ENCODE data around the gene BLOC1S4.
"Not testable (repeated sequence)": the region's sequence is repeated elsewhere in the genome, so short reads cannot be mapped to it uniquely, and the experiment has no call there.

Gene BLOC1S4

DNA sequence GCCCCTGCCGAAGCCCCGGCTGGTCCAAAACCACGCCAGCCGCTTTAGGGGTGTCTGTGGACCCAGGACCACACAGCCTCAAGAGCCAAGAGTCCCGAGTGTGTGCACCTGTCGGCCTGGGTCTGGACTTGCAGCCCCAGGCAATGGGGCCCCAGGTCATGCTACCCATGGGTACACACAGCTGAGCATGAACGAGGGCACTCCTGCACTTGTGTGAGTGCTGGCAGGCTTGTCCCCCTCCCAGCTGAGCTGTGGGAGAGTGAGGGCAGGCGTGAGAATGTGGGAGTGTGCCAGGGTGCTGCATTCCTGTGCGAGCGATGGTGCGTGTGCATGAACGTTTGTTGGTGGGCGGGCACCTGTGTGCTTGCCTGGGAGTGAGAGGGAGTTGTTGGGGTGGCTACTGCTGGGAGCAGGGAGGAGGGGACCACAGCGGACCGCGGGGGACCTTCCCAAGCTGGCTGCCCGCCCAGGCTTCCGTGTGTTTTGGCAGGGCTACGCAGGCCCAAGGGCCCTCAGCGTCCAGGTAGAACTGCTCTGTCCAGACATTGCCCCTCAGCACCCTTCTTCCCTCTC, 30.8 kb downstream of the BLOC1S4 start:
- DNase-seq = no peak

DNA sequence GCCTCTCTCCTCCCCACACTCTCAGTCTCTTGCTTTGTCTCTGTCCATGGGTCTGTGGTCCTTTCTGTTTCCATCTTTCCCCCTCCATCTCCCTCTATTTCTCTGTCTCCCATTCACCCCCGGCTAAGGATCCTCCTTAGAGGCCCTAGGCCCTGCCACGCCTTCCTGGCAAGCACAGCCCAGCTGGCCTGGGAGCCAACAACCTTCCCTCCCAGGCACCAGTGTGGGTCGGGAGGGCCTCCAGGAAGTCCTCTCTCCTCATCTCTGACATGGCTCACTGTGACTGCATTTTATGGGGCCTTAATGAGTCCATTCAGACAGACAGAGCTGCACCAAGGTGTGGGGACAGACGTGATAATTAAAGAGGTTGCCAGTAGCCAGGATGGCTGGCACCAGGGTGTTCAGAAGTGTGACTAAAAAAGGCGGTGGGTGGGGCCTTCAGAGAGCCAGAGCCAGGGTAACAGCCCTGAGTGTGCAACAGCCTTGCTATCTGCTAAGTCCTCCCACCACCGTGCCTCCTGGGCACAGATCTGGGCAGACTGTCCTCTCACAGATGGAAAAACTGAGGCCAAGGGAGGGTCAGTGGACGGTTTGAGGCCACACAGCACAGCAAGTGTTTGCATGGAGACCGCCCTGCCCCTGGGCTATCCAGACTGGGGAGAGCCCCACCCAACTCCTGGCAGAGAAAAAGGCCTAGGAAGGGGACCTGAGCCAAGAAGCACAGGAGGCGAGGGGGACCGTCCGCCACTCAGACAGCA, 31.5 kb downstream of the BLOC1S4 start:
- DNase-seq = no peak

DNA sequence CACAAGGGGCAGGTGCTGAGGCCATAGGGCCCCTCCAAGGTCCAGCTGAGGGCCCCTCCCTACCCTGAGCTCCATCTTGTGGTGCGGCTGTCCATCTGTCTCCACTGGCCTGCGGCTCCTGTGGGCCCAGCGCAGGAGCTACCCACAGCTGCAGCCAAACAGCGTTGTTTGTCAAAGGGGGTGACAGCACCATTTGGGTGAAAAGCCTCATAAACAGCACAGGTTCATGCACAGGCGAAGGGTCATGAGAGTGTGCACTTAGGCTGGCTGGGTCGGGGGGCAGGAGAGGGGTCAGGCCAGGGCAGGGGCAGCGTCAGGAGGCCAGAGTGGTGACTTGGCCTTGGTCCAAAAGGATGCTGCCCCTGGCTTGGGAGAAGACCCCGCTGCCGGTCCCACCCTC, 32.3 kb downstream of the BLOC1S4 start:
- DNase-seq = no peak

DNA sequence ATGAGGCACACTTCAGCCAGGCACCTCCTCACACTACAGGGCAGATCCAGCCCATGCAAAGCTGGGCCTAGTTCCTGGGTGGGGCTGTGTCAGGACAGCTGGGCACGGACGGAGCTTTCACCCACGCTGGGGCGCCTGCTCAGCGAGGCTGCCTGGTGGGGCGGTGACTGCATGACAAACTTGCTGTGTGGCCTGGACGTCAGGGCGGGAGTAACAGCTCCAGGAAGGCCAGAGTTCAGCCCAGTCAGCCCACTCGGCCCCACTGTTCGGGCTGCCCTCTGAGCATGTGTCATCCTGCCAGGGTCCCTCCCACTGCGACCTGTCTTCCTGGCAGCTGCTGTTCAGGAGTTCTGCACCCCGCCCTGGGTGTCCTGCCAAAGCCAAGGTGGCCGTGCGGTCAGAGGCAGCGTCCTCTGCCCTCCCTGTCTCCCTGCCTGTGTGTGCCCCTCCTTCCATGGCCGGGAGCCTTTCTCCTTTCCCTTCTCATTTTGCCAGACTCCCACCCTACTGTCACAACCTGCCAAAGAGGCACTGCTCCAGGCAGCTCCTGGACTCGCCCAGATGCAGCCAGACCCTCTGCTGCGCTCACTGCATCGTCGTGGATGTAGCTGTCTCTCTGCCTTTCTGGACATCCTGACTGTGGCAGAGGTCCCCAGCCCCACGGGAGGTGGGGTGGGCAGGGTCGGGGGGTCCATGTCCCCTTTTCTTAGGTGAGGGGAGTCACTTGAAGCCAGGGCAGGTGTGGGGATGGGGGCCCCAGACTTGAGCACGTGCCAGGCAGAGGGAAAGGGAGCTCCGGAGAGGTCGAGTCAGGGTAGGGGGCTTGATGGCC, 33.6 kb downstream of the BLOC1S4 start:
- DNase-seq = no peak

DNA sequence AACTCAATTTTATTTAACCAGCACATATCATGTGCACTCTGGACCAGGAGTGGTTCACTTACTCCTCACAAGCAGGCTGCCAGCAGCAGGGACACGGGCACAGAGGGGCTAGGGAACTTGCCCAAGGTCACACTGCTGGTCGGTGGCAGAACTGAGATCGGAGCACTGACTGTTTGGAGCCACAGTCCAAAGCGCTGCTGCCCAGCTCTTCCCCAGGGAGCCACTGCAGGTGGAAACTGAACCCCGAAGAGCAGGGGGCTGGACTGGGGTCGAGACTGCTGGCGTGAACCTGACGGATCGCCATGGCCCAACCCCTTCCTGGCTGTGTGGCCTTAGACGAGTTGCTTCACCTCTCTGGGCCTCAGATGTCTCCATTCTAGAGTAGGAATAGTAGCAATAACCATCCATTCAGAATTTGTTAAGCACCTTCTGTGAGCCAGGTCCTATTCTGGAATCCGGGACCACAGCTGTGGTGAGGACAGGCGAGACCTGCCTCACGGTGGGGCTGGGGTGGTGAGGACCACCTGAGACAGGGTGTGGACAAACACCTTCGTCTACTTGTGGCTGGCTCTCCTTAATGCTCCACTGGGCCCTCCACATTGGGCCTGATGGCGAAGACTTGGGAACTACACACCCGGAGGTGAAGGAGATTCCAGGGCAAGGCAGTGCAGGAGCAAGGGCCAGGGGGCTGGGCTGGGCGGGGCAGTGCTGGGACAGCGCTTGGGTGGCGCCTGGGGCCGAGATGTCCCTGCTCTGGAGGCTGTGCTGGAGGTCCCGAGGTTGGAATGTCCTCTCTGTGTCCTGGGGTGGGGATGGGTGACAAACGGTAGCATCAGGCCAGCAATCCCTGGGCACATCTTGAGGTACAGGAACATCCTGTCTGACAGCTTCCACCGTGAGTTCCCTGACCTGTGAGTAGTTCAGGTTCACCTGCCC, 34.6 kb downstream of the BLOC1S4 start:
- no peak for DNase-seq

DNA sequence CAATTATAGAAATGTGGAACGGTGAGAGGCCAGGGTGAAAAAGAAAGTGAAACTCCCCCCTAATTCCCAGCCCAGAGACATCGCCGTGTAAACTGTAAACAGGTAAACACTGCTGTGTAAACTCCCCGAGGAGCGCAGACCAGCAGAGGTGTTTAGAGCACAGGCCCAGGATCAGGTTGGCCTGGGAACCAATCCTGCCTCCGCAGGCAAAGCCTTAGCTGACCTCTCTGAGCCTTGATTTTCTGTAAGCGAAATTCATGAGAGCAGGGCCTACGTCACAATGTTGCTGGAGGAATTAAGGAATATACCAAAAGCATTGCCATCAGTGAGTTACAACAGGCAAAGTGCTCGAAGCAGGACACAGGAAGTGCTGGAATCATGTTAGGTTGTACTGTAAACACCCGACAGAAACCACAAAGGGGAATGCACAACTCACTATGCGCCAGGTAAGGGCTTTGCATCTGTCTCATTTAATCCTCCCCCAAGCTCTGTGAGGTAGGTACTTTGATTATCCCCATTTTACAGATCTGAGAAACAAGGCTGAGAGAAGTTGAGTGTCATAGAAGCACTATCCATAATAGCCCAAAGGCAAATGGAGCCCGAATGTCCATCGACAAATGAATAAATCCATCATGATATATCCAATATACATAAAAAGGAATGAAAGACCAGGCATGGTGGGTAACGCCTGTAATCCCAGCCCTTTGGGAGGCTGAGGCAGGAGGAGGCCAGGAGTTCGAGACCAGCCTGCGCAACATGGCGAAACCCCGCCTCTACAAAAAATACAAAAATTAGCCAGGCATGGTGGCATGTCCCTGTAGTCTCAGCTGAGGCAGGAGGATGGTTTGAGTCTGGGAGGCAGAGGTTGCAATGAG, 35.9 kb downstream of the BLOC1S4 start:
- DNase-seq = no peak

DNA sequence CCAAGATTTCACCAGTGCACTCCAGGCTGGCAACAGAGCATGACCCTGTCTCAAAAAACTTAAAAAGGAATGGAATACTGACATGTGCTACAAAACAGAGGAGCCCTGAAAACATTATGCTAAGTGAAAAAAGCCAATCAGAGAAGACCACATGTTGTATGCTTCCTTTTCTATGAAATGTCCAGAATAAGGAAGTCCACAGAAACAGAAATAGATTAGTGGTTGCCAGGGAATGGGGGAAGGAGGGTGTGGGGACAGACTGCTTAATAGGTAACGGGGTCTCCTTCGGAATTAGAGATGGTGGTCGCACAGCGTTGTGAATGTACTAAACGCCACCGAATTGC, 36.5 kb downstream of the BLOC1S4 start:
- no peak for DNase-seq

DNA sequence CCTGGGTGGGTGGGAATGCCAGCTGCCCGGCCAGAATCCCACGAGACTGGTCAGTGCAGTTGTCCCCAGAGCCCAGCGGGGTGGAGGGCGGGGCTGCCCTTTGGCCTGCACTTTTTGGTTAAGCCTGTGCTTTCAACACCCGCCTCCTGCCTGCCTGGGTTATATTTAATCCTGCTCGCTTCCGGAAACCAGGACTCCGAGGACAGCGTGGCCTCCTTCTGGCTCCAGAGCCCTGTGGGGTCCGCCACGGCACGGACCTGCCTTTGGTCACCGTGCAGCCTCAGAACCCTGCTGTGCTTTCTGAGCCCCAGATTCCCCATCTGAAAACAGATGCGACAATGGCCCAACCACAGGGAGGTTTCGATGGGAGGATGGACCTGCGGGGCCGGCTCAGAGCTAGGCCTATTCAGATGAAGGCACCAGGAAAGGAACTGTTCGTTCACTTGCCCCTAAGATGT, 37.2 kb downstream of the BLOC1S4 start:
- DNase-seq = no peak

DNA sequence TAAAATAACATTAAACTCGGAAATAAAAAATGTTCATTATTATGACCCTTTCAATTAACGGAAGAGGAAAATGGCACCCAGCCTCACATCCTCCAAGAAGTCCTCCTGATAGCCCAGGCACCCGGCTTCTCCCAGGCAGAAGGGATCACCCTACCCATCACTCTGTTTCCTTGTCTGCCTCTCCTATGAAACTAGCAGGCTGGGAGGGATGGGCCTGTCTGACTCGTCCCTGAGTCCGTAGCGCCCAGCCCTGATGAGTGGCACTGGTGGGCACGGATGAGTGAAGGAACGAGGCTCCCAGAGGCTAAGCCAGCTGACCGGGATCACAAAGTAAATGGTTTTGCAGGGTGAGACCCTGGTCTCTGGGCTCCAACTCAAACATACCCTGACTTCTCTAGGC, 37.9 kb downstream of the BLOC1S4 start:
- no peak for DNase-seq

DNA sequence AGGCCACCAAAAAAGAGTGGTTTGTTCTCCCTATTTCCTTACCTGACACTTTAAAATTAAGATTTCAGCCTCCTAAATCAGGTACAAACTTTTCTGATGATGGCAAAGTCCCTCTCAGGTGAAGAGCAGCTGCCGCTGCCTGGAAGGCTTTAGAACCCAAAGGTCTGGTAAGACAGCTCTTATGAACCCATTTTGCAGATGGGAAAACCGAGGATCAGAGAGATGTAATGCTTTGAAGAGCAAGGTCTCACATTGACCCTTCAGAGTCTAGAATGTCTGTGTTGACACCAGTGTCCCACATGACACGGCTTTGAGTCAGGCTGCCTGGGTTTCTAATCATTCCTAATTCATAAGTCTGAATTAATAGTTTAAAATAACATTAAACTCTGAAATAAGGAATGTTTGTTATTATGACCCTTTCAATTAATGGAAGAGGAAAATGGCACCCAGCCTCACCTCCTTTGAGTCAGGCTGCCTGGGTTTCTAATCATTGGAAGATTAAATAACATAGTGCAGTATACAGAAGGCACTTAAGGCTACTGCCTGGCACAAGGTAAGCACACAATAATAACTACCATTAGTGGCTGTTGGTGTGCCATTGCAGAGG, 38.6 kb downstream of the BLOC1S4 start:
- no peak for DNase-seq

DNA sequence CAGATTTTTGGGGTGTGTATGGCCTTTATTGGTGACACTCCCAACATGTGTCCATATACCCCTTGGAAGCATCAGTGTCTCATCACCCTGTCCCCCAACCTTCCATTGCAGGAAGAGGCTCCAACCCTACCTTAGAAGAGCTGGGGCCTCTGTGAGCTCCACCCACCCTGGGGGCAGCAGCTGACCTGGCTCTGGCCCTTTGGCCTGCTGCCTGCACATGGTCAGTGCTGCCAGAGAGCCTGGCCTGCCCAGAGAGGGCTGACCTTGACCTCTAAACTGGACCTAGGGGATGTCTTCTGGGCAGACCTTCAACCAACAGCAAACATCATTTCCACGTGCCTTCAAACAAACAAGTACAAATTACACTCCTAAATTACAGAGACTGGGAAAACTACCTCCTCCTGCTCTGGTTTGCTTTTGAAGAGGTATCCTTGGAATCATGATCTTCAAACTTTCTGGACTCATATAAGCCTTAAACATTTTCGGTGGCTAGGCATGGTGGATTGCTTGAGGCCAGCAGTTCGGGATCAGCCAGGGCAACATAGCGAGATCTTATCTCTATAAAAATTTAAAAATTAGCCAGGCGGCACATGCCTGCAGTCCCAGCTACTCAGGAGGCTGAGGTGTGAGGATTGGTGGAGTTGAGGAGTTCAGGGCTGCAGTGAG, 39.2 kb downstream of the BLOC1S4 start:
- DNase-seq = no peak

DNA sequence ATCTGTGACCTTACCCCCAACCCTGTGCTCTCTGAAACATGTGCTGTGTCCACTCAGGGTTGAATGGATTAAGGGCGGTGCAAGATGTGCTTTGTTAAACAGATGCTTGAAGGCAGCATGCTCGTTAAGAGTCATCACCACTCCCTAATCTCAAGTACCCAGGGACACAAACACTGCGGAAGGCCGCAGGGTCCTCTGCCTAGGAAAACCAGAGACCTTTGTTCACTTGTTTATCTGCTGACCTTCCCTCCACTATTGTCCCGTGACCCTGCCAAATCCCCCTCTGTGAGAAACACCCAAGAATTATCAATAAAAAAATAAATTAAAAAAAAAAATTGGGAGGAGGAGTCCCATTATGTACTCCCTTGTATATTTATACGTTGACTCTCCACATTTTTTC, 40.4 kb downstream of the BLOC1S4 start:
- not testable (repeated sequence) for DNase-seq

DNA sequence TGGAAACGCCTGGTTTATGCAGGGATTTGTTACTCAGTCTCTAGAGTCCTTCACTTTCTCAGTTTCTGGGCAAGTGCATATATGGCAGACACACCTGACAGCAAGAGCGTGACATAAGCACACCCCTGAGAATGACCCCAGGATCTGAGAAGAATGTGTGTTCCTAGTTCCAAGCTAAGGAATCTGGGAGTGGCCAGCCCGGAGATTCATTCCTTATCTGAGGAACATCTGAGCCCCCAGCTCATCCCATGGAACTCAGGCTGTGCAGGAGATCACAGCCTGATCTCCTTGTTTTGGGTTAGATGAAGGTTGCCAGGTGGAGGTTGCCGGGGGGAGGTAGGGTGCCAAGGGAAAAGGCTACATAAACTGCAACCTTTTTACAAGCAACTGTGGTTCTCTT, 42.8 kb downstream of the BLOC1S4 start:
- DNase-seq = no peak

DNA sequence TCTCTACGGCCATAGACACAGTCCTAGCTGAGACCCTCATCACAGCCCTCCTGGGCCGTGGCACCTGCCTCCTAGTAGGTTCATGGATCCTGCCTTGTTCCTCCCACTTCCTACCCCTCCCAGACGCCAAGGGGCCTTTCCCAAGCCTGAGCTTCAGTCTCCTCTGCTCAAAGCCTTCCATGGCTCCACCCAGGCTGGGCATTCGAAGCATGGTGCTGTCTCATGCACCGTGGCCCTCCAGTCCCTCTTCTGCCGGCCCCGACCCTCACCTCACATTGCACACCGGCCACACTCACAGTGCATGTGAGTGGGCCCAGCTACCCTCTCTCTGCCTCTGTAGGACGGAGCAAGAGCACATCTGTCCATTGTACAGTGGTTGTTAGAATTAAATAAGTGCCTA, 44.9 kb downstream of the BLOC1S4 start:
- DNase-seq = no peak

DNA sequence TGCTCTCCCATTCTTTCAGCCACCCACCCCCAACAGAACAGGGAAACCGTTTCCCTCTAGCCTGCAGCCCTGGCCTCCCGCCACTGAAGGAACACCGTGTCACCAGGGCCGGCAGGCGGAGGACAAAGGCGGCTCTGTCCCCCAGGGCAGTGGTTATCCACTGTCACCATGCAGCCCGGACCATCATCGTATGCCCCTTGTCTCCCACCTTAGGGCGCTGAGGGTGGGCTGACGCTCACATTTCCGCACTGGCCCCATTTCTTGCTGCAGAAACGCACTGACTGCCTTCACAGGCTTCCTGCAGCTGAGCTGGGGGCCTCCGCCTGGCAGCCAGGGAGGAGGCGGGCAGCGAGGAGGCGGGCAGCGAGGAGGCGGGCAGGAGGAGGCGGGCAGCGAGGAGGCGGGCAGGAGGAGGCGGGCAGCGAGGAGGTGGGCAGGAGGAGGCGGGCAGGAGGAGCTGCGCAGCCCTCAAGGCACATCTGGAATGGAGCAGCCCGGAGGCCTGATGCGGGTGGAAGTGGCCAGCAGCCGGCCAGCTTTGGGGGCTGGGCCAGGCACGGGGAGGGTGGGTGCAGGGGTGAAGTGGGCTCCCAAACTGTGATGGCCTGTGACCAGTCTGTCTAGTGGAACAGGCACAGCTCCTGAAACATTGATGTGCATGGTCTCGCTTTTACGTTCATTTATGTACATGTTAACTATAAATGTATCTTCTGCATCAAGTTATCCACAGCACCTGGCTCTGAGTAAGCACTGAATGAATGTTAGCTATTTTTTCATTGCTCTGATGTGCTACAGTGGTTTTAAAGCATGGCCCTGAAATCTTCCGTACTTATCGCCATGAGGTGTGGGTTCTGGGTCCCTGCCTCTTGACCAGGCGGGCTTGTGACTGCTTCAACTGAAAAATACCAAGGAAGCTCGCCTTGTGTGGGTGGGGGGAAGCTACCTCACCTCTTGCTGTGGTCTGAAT, 46.0 kb downstream of the BLOC1S4 start:
- no peak for DNase-seq

DNA sequence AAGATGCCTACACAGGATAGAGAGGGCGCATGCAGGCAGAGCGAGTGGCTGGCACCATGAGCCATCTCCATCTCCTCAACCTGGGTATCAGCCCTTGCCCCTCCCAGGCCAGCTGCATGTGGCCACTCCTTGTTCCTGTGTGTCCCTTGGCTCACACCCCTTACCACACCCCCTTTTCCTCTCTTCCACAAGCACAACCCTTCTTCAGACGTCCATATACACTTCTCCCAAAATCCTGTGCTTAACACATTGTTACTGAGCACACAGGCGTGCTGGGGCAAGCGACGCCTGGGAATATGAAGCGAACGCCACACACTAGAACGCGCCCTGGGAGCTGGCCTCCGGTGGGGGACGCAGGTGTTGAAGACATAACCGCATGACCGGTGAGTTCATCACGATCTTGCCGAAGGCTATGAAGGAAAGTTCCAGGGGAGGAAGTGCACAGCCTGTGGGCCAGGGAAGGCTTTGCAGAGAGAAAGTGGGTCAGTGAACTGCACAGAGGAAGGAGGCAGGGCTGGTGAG, 47.4 kb downstream of the BLOC1S4 start:
- no peak for DNase-seq

DNA sequence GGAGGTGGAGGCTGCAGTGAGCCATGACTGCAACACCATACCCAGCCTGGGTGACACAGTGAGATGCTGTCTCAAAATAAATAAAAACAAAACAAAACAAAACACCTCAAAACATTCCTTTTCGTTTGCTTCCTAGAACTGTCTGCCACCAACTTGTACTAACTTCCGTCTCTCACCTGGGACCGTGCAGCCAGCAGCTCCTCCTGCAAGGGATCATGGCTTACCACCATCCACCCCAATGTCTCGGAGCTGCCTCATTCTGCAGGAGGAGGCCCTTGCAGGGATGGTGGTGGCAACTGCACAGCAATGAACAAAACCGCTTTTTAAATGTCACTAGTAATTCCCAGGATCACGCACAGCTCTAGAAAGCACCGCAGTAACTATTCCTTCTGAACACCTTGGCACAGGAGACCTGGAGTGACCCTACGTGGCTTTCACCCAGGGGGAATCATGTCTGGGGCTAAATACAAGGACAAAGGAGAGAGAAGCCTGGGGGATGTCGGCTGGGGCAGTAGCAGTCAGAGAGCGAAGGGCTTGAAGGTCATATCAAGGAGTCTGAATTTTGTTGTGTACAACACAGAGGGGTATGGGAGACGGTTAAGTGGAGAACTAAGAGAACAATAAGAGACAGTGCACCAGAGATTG, 49.1 kb downstream of the BLOC1S4 start:
- no peak for DNase-seq

DNA sequence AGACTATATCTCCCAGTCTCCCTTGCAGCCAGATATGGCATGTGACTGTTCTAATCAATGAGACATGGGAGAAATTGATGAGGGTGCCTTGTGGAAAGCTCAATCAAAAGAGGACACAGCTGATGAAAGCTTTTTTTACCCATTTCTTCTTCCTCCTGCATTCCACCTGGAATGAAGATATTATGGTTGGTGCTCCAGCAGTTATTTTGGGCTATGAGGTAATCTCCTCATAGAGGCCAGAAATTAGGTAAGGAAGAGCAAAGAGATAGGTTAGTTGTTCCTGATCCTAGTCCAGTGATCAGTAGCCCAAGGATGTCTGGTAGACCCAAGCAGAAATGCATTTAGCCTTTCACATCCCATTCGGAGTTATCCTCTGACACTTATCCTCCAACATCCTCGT, 49.7 kb downstream of the BLOC1S4 start:
- DNase-seq = no peak

Data from NCI-H446 treated with DMSO at 0.1 percent for 48 hours (cell line).